ENCODE results near the gene SP5. TPM values are rescaled to one million over a fixed set of nuclear protein-coding genes. Genes with fewer than 3 reads are reported as not detected.
"Not testable (repeated sequence)": the region's sequence is repeated elsewhere in the genome, so short reads cannot be mapped to it uniquely, and the experiment has no call there.

SP5 gene
- total RNA-seq, 1 donor from 2014 or later: 3.0 TPM

DNA sequence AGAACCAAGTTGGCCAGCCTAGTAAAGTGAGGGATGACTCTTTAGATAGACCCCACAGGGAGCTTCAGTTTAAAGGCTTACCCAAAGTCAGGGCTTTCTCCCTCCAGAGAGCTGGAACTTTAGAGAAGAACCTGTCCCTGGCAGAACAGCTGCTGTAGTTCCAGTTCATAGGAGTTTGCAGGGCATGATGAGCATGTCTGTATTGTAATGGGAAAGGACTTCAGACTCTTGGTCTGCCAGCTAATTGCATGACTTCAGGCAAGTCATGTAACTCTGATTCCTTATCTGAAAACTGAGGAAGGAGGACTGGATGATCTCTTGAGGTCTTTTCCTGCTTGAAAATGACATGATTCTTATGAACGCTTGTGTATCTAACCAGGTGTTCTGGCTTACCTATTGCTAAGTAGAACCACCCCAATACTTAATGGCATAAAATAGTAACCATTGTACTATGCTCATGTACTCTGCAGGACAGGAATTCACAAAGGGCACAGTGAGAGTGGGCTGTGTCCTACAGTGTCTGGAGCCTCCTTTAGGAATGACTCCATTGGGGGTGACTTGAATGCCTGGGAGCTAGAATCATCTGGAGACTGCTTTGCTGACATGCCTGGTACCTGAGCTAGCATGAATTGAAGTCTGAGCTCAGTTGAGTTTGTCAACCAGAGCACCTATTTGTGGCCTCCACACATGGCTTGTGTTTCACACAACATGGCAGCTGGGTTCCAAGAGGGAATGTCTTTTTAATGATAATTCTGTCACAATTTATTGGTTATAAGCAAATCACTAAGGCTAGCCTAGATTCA is 18.9 kb downstream of the SP5 start:
- Mint-ChIP-seq H3K4me3 (no peak overlapping the region), H3K27ac (no peak overlapping the region), H3K9me3 (peaks cover 10% of the 10 kb centered on the region), H3K36me3 (peaks cover 3% of the 10 kb centered on the region), H3K27me3 (ENCODE audit: insufficient read depth, low read depth) (peaks cover 3% of the 10 kb centered on the region), H3K4me1 (no peaks in the 10 kb centered on the region)
- no peaks in the 10 kb centered on the region for H3K79me2 ChIP-seq (ENCODE audit: low read depth)
- H3K4me1 ChIP-seq: no peaks in the 10 kb centered on the region
- H2AFZ ChIP-seq (replicated peaks): no peak overlapping the region
- no peaks in the 10 kb centered on the region for H3K9me3 ChIP-seq (ENCODE audit: low read depth)
- H3K27ac ChIP-seq: no peak overlapping the region
- no peak for DNase-seq (ENCODE audit: low spot score)
- no peak overlapping the region for H3K4me3 ChIP-seq
- TF ChIP-seq, protein P1, sequence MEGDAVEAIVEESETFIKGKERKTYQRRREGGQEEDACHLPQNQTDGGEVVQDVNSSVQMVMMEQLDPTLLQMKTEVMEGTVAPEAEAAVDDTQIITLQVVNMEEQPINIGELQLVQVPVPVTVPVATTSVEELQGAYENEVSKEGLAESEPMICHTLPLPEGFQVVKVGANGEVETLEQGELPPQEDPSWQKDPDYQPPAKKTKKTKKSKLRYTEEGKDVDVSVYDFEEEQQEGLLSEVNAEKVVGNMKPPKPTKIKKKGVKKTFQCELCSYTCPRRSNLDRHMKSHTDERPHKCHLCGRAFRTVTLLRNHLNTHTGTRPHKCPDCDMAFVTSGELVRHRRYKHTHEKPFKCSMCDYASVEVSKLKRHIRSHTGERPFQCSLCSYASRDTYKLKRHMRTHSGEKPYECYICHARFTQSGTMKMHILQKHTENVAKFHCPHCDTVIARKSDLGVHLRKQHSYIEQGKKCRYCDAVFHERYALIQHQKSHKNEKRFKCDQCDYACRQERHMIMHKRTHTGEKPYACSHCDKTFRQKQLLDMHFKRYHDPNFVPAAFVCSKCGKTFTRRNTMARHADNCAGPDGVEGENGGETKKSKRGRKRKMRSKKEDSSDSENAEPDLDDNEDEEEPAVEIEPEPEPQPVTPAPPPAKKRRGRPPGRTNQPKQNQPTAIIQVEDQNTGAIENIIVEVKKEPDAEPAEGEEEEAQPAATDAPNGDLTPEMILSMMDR (IDR thresholded peaks at IDR 0.05): no peak
- H3K9ac ChIP-seq: no peak overlapping the region
- H4K20me1 ChIP-seq (ENCODE audit: low read depth): no peaks in the 10 kb centered on the region
- no peaks in the 10 kb centered on the region for H3K36me3 ChIP-seq
- no peak overlapping the region for H3K4me2 ChIP-seq
- no peaks in the 10 kb centered on the region for H3F3A ChIP-seq (ENCODE audit: low read depth)
- H3K27me3 ChIP-seq: no peaks in the 10 kb centered on the region

DNA sequence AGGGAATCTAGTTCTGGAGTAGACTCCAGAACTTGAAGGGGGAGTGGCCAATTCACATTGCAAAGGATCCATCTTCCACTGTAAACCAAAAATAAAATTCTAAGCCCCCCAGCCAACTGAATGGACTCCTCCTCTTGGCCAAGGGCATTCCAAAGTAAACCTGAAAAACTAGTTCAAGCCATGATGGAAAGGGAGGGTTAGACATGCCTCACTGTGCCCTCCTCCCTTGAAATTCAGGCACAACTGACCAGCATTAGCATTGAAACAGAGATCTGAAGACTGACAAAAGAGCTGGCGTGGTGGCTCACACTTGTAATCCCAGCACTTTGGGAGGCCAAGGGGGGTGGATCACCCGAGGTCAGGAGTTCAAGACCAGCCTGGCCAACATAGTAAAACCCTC is 19.5 kb downstream of the SP5 start:
- H3K27ac Mint-ChIP-seq; H3K9ac ChIP-seq; H3K4me1 Mint-ChIP-seq; H3K4me2 ChIP-seq; H3K27me3 Mint-ChIP-seq (ENCODE audit: insufficient read depth, low read depth); H3F3A ChIP-seq (ENCODE audit: low read depth); H3K27ac ChIP-seq; H3K36me3 Mint-ChIP-seq; H3K4me1 ChIP-seq; H3K27me3 ChIP-seq; H4K20me1 ChIP-seq (ENCODE audit: low read depth); H3K79me2 ChIP-seq (ENCODE audit: low read depth); H3K9me3 Mint-ChIP-seq; H3K9me3 ChIP-seq (ENCODE audit: low read depth); H3K36me3 ChIP-seq; H2AFZ ChIP-seq (replicated peaks); H3K4me3 ChIP-seq; H3K4me3 Mint-ChIP-seq; DNase-seq (ENCODE audit: low spot score): not testable (repeated sequence)

DNA sequence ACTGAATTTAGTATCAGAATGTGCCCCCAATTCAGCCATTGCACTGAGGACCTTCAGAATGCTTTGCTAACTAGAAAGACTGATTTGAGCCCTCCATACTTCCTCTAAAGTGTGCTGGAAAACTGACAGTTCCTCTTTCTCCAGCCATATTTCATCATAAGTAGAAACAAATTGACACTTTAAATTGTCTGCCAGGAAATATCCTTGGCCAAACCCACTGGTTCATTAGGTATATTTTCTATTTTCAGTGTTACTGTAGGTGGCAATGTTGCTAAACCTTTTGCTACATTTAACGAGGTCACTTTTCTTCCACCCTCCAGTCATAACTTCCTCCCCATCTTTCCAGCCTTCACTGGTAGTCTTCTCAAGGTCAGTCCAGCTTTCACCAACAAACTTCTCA is 21.5 kb downstream of the SP5 start:
- Mint-ChIP-seq H3K36me3 (no peaks in the 10 kb centered on the region), H3K9me3 (peaks cover 10% of the 10 kb centered on the region), H3K4me1 (no peaks in the 10 kb centered on the region), H3K27me3 (ENCODE audit: insufficient read depth, low read depth) (peaks cover 3% of the 10 kb centered on the region), H3K27ac (no peak overlapping the region), H3K4me3 (no peak overlapping the region)
- no peak overlapping the region for H2AFZ ChIP-seq (replicated peaks)
- H3K9me3 ChIP-seq (ENCODE audit: low read depth): no peaks in the 10 kb centered on the region
- H3K79me2 ChIP-seq (ENCODE audit: low read depth): no peaks in the 10 kb centered on the region
- H4K20me1 ChIP-seq (ENCODE audit: low read depth): no peaks in the 10 kb centered on the region
- no peaks in the 10 kb centered on the region for H3K27me3 ChIP-seq
- no peaks in the 10 kb centered on the region for H3K4me1 ChIP-seq
- no peaks in the 10 kb centered on the region for H3F3A ChIP-seq (ENCODE audit: low read depth)
- H3K9ac ChIP-seq: no peak overlapping the region
- H3K27ac ChIP-seq: no peak overlapping the region
- H3K4me3 ChIP-seq: no peak overlapping the region
- no peak for DNase-seq (ENCODE audit: low spot score)
- no peak overlapping the region for H3K4me2 ChIP-seq
- TF ChIP-seq, protein P1 (IDR thresholded peaks at IDR 0.05): no peak
- no peak for TF ChIP-seq EZH2phosphoT487 (IDR thresholded peaks at IDR 0.05)
- TF ChIP-seq EZH2 (IDR thresholded peaks at IDR 0.05): no peak
- H3K36me3 ChIP-seq: no peaks in the 10 kb centered on the region

DNA sequence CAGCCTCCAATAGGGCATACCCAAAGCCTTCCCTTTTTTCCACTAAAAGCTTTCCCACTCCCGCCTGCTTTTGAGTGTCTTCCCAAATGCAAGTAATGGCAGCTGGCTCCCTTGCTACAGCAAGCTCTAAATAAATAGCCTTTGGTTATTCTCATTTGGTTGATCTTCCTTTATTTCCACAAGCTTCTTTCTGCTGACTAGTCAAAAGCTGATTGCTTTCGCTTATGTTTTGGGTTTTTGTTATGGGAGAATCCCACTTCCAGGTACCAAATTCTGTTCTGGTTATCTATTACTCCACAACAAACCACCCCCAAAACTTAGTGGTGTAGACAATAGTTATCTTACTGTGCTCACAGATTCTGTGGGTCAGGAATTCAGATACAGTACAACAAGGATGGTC is 22.3 kb downstream of the SP5 start:
- Histone ChIP-seq H3F3A (ENCODE audit: low read depth) (no peaks in the 10 kb centered on the region), H3K79me2 (ENCODE audit: low read depth) (no peaks in the 10 kb centered on the region), H3K9ac (no peak overlapping the region), H3K27me3 (no peaks in the 10 kb centered on the region), H3K4me2 (no peak overlapping the region), H3K27ac (no peak overlapping the region), H3K9me3 (ENCODE audit: low read depth) (no peaks in the 10 kb centered on the region), H3K4me1 (no peaks in the 10 kb centered on the region), H3K4me3 (no peak overlapping the region), H4K20me1 (ENCODE audit: low read depth) (no peaks in the 10 kb centered on the region), H3K36me3 (no peaks in the 10 kb centered on the region), H2AFZ (replicated peaks) (no peak overlapping the region)
- no peaks in the 10 kb centered on the region for H3K4me1 Mint-ChIP-seq
- H3K9me3 Mint-ChIP-seq: peaks cover 10% of the 10 kb centered on the region
- no peaks in the 10 kb centered on the region for H3K36me3 Mint-ChIP-seq
- no peak for TF ChIP-seq EZH2 (IDR thresholded peaks at IDR 0.05)
- no peak for TF ChIP-seq EZH2phosphoT487 (IDR thresholded peaks at IDR 0.05)
- TF ChIP-seq, protein P1 (IDR thresholded peaks at IDR 0.05): no peak
- no peak for DNase-seq (ENCODE audit: low spot score)
- H3K27ac Mint-ChIP-seq: no peak overlapping the region
- H3K4me3 Mint-ChIP-seq: no peak overlapping the region
- peaks cover 3% of the 10 kb centered on the region for H3K27me3 Mint-ChIP-seq (ENCODE audit: insufficient read depth, low read depth)

Data from neural progenitor cell (in vitro differentiated cells).